Chondrocyte (in vitro differentiated cells): ENCODE measurements around the gene ABHD1. TPM values are rescaled to one million over a fixed set of nuclear protein-coding genes. Genes with fewer than 3 reads are reported as not detected.

Source experiments
- DNase-seq: peaks from one replicate; pipeline ENCODE4 v3.0.0; 2021; ENCODE audit warnings: mixed read lengths, low spot score
- H3K27ac Mint-ChIP-seq: one replicate; pipeline ENCODE4 v1.8.0; 2021; ENCODE audit warnings: mild to moderate bottlenecking, moderate library complexity, mixed read lengths; ENCODE audit not compliant: unreplicated experiment
- H3K27me3 Mint-ChIP-seq: 2 replicates; pipeline ENCODE4 v1.8.0; 2021; ENCODE audit warnings: low read depth, mixed read lengths
- H3K36me3 Mint-ChIP-seq: 2 replicates; pipeline ENCODE4 v1.8.0; 2021; ENCODE audit warnings: low read depth, mixed read lengths
- H3K4me1 Mint-ChIP-seq: 2 replicates; pipeline ENCODE4 v1.8.0; 2021; ENCODE audit warnings: low read depth, mild to moderate bottlenecking, mixed read lengths
- H3K4me3 Mint-ChIP-seq: one replicate; pipeline ENCODE4 v1.8.0; 2021; ENCODE audit warnings: mild to moderate bottlenecking, moderate library complexity, mixed read lengths; ENCODE audit not compliant: unreplicated experiment
- H3K9me3 Mint-ChIP-seq: 2 replicates; pipeline ENCODE4 v1.8.0; 2021; ENCODE audit warnings: low read depth, mixed read lengths
- total RNA-seq: library from RNA; stranded (reverse); gene quantifications from 3 replicates; pipeline ENCODE4 v1.2.1, GENCODE V29; 2021
- TF ChIP-seq, protein P1 (sequence below): fragments of 200-600 bp; sonication (generic); IDR thresholded peaks from 2 replicates; pipeline ENCODE4 v1.5.0; 2021; ENCODE audit warnings: antibody characterized with exemption, mild to moderate bottlenecking, moderate library complexity

Gene ABHD1
- total RNA-seq, 1 donor from 2014 or later = 0.30 TPM

DNA sequence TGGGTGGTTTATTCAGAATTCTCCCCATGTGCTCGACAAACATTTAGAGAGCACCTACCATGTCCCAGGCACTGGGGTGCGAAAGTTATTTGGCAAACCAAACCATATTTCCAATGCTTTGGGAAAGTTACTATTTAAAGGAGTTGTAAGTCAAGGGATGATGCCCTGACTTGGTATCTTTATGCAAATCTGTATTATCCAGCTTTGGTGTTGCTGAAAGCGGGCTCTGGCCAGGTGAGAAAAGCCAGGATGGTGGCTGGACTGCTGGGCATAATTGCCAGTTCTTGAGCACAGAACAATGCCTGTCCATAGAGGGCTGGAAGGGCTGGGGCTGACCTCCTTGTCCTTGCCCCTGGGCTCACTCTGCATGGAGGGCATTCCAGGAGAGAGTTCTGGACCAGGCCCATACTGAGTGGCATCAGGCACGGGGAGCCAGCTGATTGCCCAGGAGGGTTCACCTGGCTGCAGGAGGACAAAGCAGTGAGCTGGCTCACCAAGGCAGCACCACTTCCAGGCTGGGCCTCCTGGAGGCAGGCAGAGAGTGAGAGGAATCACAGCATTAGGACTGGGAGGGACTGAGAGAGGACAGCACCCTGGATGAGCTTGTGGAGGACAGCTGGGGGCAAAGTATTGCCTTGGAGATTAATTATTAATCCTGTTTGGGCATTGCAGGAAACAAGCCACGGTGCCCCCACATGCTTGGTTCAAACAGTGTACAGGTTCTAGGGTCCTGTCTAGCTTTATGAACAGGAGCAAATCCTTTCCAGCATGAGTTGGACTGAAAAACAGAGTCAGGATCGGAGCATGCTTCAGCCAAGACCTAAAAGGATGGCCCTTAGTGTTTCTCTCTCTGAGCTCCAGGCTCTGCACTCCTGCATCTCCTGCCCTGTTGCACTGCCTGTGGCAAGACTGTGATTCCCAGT is 29.9 kb upstream of the ABHD1 start:
- Mint-ChIP-seq H3K36me3 (no peaks in the 10 kb centered on the region), H3K27ac (no peak overlapping the region)
- TF ChIP-seq, protein P1, sequence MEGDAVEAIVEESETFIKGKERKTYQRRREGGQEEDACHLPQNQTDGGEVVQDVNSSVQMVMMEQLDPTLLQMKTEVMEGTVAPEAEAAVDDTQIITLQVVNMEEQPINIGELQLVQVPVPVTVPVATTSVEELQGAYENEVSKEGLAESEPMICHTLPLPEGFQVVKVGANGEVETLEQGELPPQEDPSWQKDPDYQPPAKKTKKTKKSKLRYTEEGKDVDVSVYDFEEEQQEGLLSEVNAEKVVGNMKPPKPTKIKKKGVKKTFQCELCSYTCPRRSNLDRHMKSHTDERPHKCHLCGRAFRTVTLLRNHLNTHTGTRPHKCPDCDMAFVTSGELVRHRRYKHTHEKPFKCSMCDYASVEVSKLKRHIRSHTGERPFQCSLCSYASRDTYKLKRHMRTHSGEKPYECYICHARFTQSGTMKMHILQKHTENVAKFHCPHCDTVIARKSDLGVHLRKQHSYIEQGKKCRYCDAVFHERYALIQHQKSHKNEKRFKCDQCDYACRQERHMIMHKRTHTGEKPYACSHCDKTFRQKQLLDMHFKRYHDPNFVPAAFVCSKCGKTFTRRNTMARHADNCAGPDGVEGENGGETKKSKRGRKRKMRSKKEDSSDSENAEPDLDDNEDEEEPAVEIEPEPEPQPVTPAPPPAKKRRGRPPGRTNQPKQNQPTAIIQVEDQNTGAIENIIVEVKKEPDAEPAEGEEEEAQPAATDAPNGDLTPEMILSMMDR = no peak

DNA sequence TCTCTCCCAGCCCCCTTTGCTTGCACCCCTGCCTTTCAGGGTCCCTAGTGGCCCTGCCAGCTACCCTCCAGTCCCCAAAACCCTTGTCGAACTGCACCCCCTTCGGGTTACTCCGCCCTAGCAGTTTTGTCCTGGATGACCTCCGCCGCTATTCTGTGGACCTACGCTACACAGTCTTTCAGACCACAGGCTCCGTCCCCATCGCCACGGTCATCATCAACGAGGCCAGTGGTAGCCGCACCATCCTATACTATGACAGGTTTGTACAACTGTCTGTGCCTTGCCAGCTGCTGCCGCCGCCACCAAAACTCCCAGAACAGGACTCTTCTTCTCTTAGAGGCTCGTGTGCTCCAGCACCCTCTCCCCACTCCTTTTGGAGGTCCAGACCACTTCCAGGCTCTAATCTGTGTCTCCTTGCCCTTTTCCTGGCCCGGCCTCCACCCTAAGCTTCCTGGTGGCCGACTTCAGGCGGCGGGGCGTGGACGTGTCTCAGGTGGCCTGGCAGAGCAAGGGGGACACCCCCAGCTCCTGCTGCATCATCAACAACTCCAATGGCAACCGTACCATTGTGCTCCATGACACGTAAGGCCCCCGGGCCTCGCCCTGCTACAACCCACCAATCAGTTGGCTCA is 29.1 kb upstream of the ABHD1 start:
- no peak for DNase-seq
- Mint-ChIP-seq H3K27ac (no peak overlapping the region), H3K36me3 (no peaks in the 10 kb centered on the region), H3K27me3 (no peaks in the 10 kb centered on the region), H3K4me1 (peaks cover 9% of the 10 kb centered on the region), H3K4me3 (no peak overlapping the region), H3K9me3 (no peaks in the 10 kb centered on the region)
- TF ChIP-seq, protein P1 = no peak

More for the DNA sequence above, 29.9 kb upstream of the ABHD1 start:
- H3K9me3 Mint-ChIP-seq = no peaks in the 10 kb centered on the region
- no peak for DNase-seq
- H3K4me1 Mint-ChIP-seq = peaks cover 9% of the 10 kb centered on the region
- no peaks in the 10 kb centered on the region for H3K27me3 Mint-ChIP-seq
- no peak overlapping the region for H3K4me3 Mint-ChIP-seq

DNA sequence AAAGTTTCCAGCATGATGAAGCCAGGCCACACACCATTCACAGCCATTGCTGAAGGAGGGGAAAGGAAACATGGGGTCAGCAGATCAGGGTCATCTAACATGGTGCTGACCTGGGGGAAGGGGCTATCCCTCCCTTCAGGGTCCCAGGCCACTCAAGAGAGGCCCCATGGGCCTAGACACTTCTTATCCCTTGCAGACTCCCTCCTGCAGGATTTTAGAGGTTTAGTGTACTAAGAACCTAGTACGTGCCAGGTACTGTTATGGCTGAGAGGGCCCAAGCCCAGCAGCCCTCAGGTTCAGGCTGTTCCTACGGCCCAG is 28.2 kb upstream of the ABHD1 start:
- Mint-ChIP-seq H3K27ac (no peak overlapping the region), H3K4me3 (no peak overlapping the region), H3K36me3 (no peaks in the 10 kb centered on the region), H3K9me3 (no peaks in the 10 kb centered on the region), H3K4me1 (peaks cover 9% of the 10 kb centered on the region), H3K27me3 (no peaks in the 10 kb centered on the region)
- no peak for DNase-seq
- TF ChIP-seq, protein P1 = no peak

DNA sequence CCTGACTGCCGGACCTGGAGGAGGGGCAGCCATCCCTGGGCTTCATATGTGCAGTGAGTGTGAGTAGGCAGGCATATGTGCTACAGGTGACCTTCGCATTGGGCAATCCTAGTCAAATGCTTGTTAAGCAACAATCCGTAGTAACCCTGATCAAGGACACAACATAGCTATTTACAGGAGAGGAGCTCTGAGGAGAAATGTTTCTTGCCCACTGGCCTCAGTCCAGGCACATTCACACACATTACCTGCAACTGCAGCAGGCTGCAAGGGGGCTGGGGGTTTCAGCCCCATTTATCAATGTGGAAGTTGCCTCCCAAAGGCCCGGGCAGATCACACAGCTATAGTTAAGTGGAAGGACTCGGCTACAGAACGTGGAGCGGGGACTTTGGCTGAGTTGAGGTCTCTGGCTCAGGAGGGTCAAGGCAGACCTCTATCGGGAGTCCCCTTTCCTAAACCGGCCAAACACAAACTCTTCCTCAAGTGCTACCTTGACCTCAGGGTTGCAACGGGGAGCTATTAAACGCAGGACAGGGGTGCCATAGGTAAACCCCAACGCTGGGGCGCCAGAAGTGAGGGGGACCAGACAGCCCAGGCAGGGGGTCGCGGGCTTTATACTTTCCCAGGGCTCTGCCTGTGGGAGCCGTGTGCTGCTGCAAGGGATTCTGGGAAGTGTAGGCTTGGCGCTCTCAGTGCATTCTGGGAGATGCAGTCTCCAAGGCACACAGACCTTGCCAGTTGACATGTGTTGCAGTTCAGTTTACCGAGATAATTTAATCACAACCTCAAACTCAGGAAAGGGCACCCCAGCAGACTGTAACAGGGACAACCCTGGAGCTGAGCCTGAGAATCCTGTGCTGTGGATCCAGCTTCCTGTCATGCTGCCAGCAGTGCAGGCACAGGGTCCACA is 27.6 kb upstream of the ABHD1 start:
- no peak for DNase-seq

More for the DNA sequence above, 27.6 kb upstream of the ABHD1 start:
- no peaks in the 10 kb centered on the region for H3K36me3 Mint-ChIP-seq
- H3K4me3 Mint-ChIP-seq = peak overlapping the region; percentile 66
- TF ChIP-seq, protein P1 = no peak
- H3K4me1 Mint-ChIP-seq = peaks cover 9% of the 10 kb centered on the region
- H3K9me3 Mint-ChIP-seq = no peaks in the 10 kb centered on the region
- no peaks in the 10 kb centered on the region for H3K27me3 Mint-ChIP-seq
- no peak overlapping the region for H3K27ac Mint-ChIP-seq
